IMR-90 (cell line): ENCODE measurements around the gene GRM8. TPM values are rescaled to one million over a fixed set of nuclear protein-coding genes. Genes with fewer than 3 reads are reported as not detected.

Experiments used
- ATAC-seq: fragments of 200-7000 bp; cut with Tn5 transposase; 2 replicates; pipeline ENCODE4 v1.9.1; 2020; ENCODE audit warnings: low read depth, mild to moderate bottlenecking, moderate library complexity
- BruUV-seq: library from RNA; stranded (reverse); fragments of 400-500 nt; replicated peaks from 2 replicates; lab custom pipeline; 2021; lab: Mats Ljungman, UMichigan
- CTCF ChIA-PET: fragments of 300-600 bp; formaldehyde crosslinking; extraction: SDS; loops from one replicate; lab custom pipeline; 2021; ENCODE audit warnings: antibody characterized with exemption; lab: Yijun Ruan, JAX
- POLR2A ChIA-PET: fragments of 300-600 bp; sonication (Branson Sonifier 250); formaldehyde crosslinking; loops from one replicate; lab custom pipeline; 2022; ENCODE audit warnings: antibody characterized with exemption; ENCODE audit not compliant: unreplicated experiment; lab: Charles Lee
- DNase-seq: peaks from one replicate; pipeline ENCODE4 v3.0.0; 2013
- H2AFZ ChIP-seq: replicated peaks from 2 replicates; pipeline ENCODE3; 2013; ENCODE audit warnings: low read length, mild to moderate bottlenecking; ENCODE audit not compliant: poor library complexity
- H2AK5ac ChIP-seq: 2 replicates; pipeline ENCODE4 v1.6.1; 2013; ENCODE audit warnings: low read depth, low read length, inconsistent platforms
- H2AK9ac ChIP-seq: replicated peaks from 2 replicates; pipeline ENCODE3; 2013; ENCODE audit warnings: mild to moderate bottlenecking, low read depth, low read length, moderate library complexity; ENCODE audit not compliant: poor library complexity
- H2BK120ac ChIP-seq: 2 replicates; pipeline ENCODE4 v1.6.1; 2013; ENCODE audit warnings: low read depth, low read length, inconsistent platforms
- H2BK15ac ChIP-seq: 3 replicates; pipeline ENCODE4 v1.6.1; 2013; ENCODE audit warnings: low read depth, low read length, inconsistent platforms
- H2BK20ac ChIP-seq: 2 replicates; pipeline ENCODE4 v1.6.1; 2013; ENCODE audit warnings: low read depth, mild to moderate bottlenecking, inconsistent platforms, low read length, moderate library complexity
- H2BK5ac ChIP-seq: 2 replicates; pipeline ENCODE4 v1.6.1; 2013; ENCODE audit warnings: mild to moderate bottlenecking, low read depth, low read length, inconsistent platforms; ENCODE audit not compliant: poor library complexity, severe bottlenecking
- H3K14ac ChIP-seq: replicated peaks from 2 replicates; pipeline ENCODE4 v1.6.1; 2013; ENCODE audit warnings: low read depth, low read length, inconsistent platforms
- H3K18ac ChIP-seq: 2 replicates; pipeline ENCODE4 v1.6.1; 2013; ENCODE audit warnings: low read depth, low read length, control low read depth
- H3K23ac ChIP-seq: 2 replicates; pipeline ENCODE4 v1.6.1; 2013; ENCODE audit warnings: low read depth, low read length, inconsistent platforms
- H3K27ac ChIP-seq: 2 replicates; pipeline ENCODE4 v1.5.1; 2013; ENCODE audit warnings: mild to moderate bottlenecking, control low read depth, low read length; ENCODE audit not compliant: insufficient read depth
- H3K27me3 ChIP-seq: 2 replicates; pipeline ENCODE4 v1.6.1; 2013; ENCODE audit warnings: low read length; ENCODE audit not compliant: control insufficient read depth, insufficient read depth
- H3K36me3 ChIP-seq: 2 replicates; pipeline ENCODE4 v1.6.1; 2013; ENCODE audit warnings: low read length, mixed read lengths; ENCODE audit not compliant: control insufficient read depth, insufficient read depth
- H3K4ac ChIP-seq: 2 replicates; pipeline ENCODE4 v1.6.1; 2013; ENCODE audit warnings: low read depth, low read length, inconsistent platforms
- H3K4me1 ChIP-seq: 2 replicates; pipeline ENCODE4 v1.6.1; 2013; ENCODE audit warnings: low read length, mixed read lengths; ENCODE audit not compliant: control insufficient read depth, insufficient read depth
- H3K4me2 ChIP-seq: 2 replicates; pipeline ENCODE4 v1.6.1; 2013; ENCODE audit warnings: low read depth, mild to moderate bottlenecking, control low read depth, low read length, moderate library complexity
- H3K4me3 ChIP-seq: 2 replicates; pipeline ENCODE4 v1.5.1; 2013; ENCODE audit warnings: low read depth, mild to moderate bottlenecking, control low read depth, low read length, moderate library complexity; ENCODE audit not compliant: insufficient read depth
- H3K56ac ChIP-seq: 2 replicates; pipeline ENCODE4 v1.6.1; 2013; ENCODE audit warnings: low read length, inconsistent platforms; ENCODE audit not compliant: insufficient read depth; ENCODE audit errors: extremely low read depth
- H3K79me1 ChIP-seq, 2 experiments: 2 replicates each; pipeline ENCODE4 v1.6.1; 2013; ENCODE audit warnings: low read length in 2 of 2, inconsistent platforms in 1 of 2, low read depth in 1 of 2
- H3K9ac ChIP-seq: 2 replicates; pipeline ENCODE4 v1.6.1; 2013; ENCODE audit warnings: low read depth, low read length, control low read depth
- H3K9me1 ChIP-seq: 2 replicates; pipeline ENCODE4 v1.6.1; 2013; ENCODE audit warnings: low read length, inconsistent platforms; ENCODE audit not compliant: insufficient read depth
- H3K9me3 ChIP-seq: 2 replicates; pipeline ENCODE4 v1.6.1; 2013; ENCODE audit warnings: low read length; ENCODE audit not compliant: control insufficient read depth, insufficient read depth
- H4K20me1 ChIP-seq: 2 replicates; pipeline ENCODE4 v1.6.1; 2013; ENCODE audit warnings: low read length, inconsistent platforms; ENCODE audit not compliant: insufficient read depth
- H4K5ac ChIP-seq: 2 replicates; pipeline ENCODE4 v1.6.1; 2013; ENCODE audit warnings: mild to moderate bottlenecking, low read depth, low read length, control low read depth
- H4K8ac ChIP-seq, 2 experiments: 2 replicates each; pipeline ENCODE4 v1.6.1; 2013; ENCODE audit warnings: low read depth in 2 of 2, low read length in 2 of 2, control low read depth in 1 of 2, inconsistent platforms in 1 of 2
- H4K91ac ChIP-seq: 2 replicates; pipeline ENCODE4 v1.6.1; 2013; ENCODE audit warnings: low read depth, low read length, inconsistent platforms; ENCODE audit not compliant: insufficient read depth
- BHLHE40 ChIP-seq: fragments of 150-350 bp; IDR thresholded peaks from 2 replicates; pipeline ENCODE4 v1.6.1; 2016; ENCODE audit warnings: mild to moderate bottlenecking, low read depth, low read length
- CEBPB ChIP-seq: IDR thresholded peaks from 2 replicates; pipeline ENCODE4 v1.6.1; 2012; ENCODE audit warnings: low read depth, low read length, improper control_type of control experiment
- CHD1 ChIP-seq: IDR thresholded peaks from 2 replicates; pipeline ENCODE4 v1.6.1; 2012; ENCODE audit warnings: low read depth, low read length, improper control_type of control experiment
- FOS ChIP-seq: fragments of 150-350 bp; IDR thresholded peaks from 2 replicates; pipeline ENCODE4 v1.6.1; 2016; ENCODE audit warnings: low read depth, low read length
- MAFK ChIP-seq: IDR thresholded peaks from 2 replicates; pipeline ENCODE4 v1.6.1; 2012; ENCODE audit warnings: low read depth, low read length, improper control_type of control experiment
- MAZ ChIP-seq: IDR thresholded peaks from 2 replicates; pipeline ENCODE4 v1.6.1; 2012; ENCODE audit warnings: low read depth, mild to moderate bottlenecking, low read length, improper control_type of control experiment, moderate library complexity, borderline replicate concordance
- MXI1 ChIP-seq: IDR thresholded peaks from 2 replicates; pipeline ENCODE4 v1.6.1; 2012; ENCODE audit warnings: low read depth, mild to moderate bottlenecking, low read length, moderate library complexity, borderline replicate concordance
- NFE2L2 ChIP-seq: fragments of 150-350 bp; IDR thresholded peaks from 2 replicates; pipeline ENCODE4 v1.6.1; 2016; ENCODE audit warnings: low read depth, mild to moderate bottlenecking, low read length
- POLR2A ChIP-seq: IDR thresholded peaks from 2 replicates; pipeline ENCODE4 v1.6.1; 2012; ENCODE audit warnings: mild to moderate bottlenecking, low read depth, low read length
- RAD21 ChIP-seq: IDR thresholded peaks from 2 replicates; pipeline ENCODE4 v1.6.1; 2012; ENCODE audit warnings: low read length, improper control_type of control experiment
- RCOR1 ChIP-seq: IDR thresholded peaks from 2 replicates; pipeline ENCODE4 v1.6.1; 2012; ENCODE audit warnings: mild to moderate bottlenecking, low read length, improper control_type of control experiment; ENCODE audit not compliant: insufficient replicate concordance
- RFX5 ChIP-seq: IDR thresholded peaks from 2 replicates; pipeline ENCODE4 v1.8.0; 2012; ENCODE audit warnings: low read depth, mild to moderate bottlenecking, low read length, moderate library complexity
- SMC3 ChIP-seq: fragments of 150-350 bp; IDR thresholded peaks from 2 replicates; pipeline ENCODE4 v1.6.1; 2016; ENCODE audit warnings: low read depth, mild to moderate bottlenecking, antibody characterized with exemption, low read length, moderate library complexity
- WGBS, 2 experiments: methylation state at CpG; one replicate each; pipeline versions ENCODE4 v1.1.5 to v1.1.7; 2013; ENCODE audit warnings: missing lambda C conversion rate in 2 of 2; ENCODE audit not compliant: insufficient read length in 1 of 2; ENCODE audit errors: extremely low coverage in 2 of 2; 5-methylcytosine and 5-hydroxymethylcytosine counted together
- dilution Hi-C: fragments of 300-500 bp; cut with HindIII; formaldehyde crosslinking; loops from one replicate; pipeline ENCODE4 v1.14.3; 2018; ENCODE audit warnings: low sequenced_read_pairs; ENCODE audit not compliant: unreplicated experiment
- in situ Hi-C: fragments of 300-500 bp; cut with MboI; formaldehyde crosslinking; loops from 3 replicates; pipeline ENCODE4 v1.14.3; 2019; ENCODE audit warnings: low sequenced_read_pairs, inconsistent platforms, mixed read lengths
- intact Hi-C: fragments of 100-400 bp; cut with micrococcal nuclease; formaldehyde crosslinking; loops from 2 replicates; pipeline ENCODE4 v1.10.0; 2022
- polyA plus RNA-seq, 3 experiments: library from polyadenylated mRNA; depleted of rRNA; stranded (reverse); fragments of >200 nt; gene quantifications; 2 replicates each; pipeline ENCODE4 v1.2.3, GENCODE V29; 2012; ENCODE audit warnings: low replicate concordance in 1 of 3
- total RNA-seq: library from RNA; depleted of rRNA; stranded (reverse); fragments of >200 nt; gene quantifications from 2 replicates; pipeline ENCODE4 v1.2.3, GENCODE V29; 2012
- TF ChIP-seq, protein P1 (sequence below): conservative IDR thresholded peaks from 2 replicates; pipeline ENCODE4 v1.5.1; 2012; ENCODE audit warnings: mild to moderate bottlenecking, low read depth, low read length, improper control_type of control experiment
- TF ChIP-seq, protein P2 (sequence below): fragments of 150-350 bp; IDR thresholded peaks from 2 replicates; pipeline ENCODE4 v1.6.1; 2017; ENCODE audit warnings: mild to moderate bottlenecking, antibody characterized with exemption, low read length, low read depth
- TF ChIP-seq, protein P3 (sequence below): fragments of 150-350 bp; IDR thresholded peaks from 2 replicates; pipeline ENCODE4 v1.6.1; 2016; ENCODE audit warnings: low read depth, mild to moderate bottlenecking, low read length, moderate library complexity, borderline replicate concordance

GRM8 gene
- total and polyA plus RNA-seq, 2 of the 4 experiments (the other 2 are of a cell fraction), result not detected

DNA sequence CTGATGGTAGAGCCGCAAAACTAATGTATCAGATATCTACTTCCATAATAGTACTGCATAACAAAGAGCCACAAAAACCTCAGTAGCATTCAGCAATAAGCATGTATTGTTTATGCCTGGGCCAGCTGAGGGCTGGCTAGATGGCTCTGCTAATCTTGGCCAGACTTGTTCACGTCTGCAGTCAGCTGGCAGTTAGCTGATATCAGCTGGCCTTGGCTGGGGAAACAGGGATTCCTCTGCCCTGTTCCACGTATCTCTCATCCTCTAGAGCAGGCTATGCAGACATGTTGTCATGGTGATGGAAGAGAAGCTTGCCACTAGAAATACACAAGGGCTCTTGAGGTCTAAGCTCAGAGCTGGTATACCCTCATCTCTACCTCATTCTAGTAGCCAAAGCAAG is 62.9 kb downstream of the GRM8 start:
- no peak overlapping the region for H3K4ac ChIP-seq
- no TSS peak for BruUV-seq
- no peak overlapping the region for H3K14ac ChIP-seq
- no peak overlapping the region for H3K4me2 ChIP-seq
- DNase-seq, result no peak
- no peak overlapping the region for H2AK5ac ChIP-seq
- H3K79me1 ChIP-seq, result no peaks in the 10 kb centered on the region
- no peak overlapping the region for H2BK20ac ChIP-seq
- intact Hi-C loops, result no loop called here
- H2BK15ac ChIP-seq, result no peak overlapping the region
- H3K23ac ChIP-seq, result no peak overlapping the region
- no peaks in the 10 kb centered on the region for H3K27me3 ChIP-seq
- H3K4me1 ChIP-seq, result no peaks in the 10 kb centered on the region
- no peak overlapping the region for H2AFZ ChIP-seq
- H3K56ac ChIP-seq, result no peak overlapping the region
- in situ Hi-C loops, result no loop called here
- no peaks in the 10 kb centered on the region for H3K9me1 ChIP-seq
- H3K36me3 ChIP-seq, result no peaks in the 10 kb centered on the region
- no peak for TF ChIP-seq NFE2L2
- no peak for TF ChIP-seq MAZ
- TF ChIP-seq, protein P1, sequence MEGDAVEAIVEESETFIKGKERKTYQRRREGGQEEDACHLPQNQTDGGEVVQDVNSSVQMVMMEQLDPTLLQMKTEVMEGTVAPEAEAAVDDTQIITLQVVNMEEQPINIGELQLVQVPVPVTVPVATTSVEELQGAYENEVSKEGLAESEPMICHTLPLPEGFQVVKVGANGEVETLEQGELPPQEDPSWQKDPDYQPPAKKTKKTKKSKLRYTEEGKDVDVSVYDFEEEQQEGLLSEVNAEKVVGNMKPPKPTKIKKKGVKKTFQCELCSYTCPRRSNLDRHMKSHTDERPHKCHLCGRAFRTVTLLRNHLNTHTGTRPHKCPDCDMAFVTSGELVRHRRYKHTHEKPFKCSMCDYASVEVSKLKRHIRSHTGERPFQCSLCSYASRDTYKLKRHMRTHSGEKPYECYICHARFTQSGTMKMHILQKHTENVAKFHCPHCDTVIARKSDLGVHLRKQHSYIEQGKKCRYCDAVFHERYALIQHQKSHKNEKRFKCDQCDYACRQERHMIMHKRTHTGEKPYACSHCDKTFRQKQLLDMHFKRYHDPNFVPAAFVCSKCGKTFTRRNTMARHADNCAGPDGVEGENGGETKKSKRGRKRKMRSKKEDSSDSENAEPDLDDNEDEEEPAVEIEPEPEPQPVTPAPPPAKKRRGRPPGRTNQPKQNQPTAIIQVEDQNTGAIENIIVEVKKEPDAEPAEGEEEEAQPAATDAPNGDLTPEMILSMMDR, result no peak
- TF ChIP-seq RFX5, result no peak
- no peak for TF ChIP-seq MXI1
- no peak for TF ChIP-seq RCOR1
- TF ChIP-seq SMC3, result no peak
- TF ChIP-seq, protein P2, sequence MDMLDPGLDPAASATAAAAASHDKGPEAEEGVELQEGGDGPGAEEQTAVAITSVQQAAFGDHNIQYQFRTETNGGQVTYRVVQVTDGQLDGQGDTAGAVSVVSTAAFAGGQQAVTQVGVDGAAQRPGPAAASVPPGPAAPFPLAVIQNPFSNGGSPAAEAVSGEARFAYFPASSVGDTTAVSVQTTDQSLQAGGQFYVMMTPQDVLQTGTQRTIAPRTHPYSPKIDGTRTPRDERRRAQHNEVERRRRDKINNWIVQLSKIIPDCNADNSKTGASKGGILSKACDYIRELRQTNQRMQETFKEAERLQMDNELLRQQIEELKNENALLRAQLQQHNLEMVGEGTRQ, result no peak
- no peak for TF ChIP-seq CEBPB
- TF ChIP-seq FOS, result no peak
- no peak for TF ChIP-seq POLR2A
- TF ChIP-seq MAFK, result no peak
- TF ChIP-seq, protein P3, sequence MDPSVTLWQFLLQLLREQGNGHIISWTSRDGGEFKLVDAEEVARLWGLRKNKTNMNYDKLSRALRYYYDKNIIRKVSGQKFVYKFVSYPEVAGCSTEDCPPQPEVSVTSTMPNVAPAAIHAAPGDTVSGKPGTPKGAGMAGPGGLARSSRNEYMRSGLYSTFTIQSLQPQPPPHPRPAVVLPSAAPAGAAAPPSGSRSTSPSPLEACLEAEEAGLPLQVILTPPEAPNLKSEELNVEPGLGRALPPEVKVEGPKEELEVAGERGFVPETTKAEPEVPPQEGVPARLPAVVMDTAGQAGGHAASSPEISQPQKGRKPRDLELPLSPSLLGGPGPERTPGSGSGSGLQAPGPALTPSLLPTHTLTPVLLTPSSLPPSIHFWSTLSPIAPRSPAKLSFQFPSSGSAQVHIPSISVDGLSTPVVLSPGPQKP, result no peak
- TF ChIP-seq BHLHE40, result no peak
- TF ChIP-seq CHD1, result no peak
- TF ChIP-seq RAD21, result no peak
- no peak overlapping the region for H3K27ac ChIP-seq
- H3K4me3 ChIP-seq, result no peak overlapping the region
- H4K91ac ChIP-seq, result no peak overlapping the region
- 0 out of 2 replicates have a peak, but pooled peaks cover 3% of the 10 kb centered on the region for H3K9me3 ChIP-seq
- CTCF ChIA-PET, result interaction anchor here (0.6 kb wide), 1 partner anchor 151 kb away, joined by 3 read pairs; no protein-coding TSS in a partner anchor
- no peak for ATAC-seq
- H2BK5ac ChIP-seq, result no peak overlapping the region
- dilution Hi-C loops, result no loop called here
- H4K8ac ChIP-seq, result no peak overlapping the region
- no peaks in the 10 kb centered on the region for H4K20me1 ChIP-seq
- WGBS, 2 experiments, result no CpG with 5 or more reads among the region's 3 CpGs
- no peak overlapping the region for H4K5ac ChIP-seq
- no peak overlapping the region for H3K18ac ChIP-seq
- no peak overlapping the region for H2BK120ac ChIP-seq
- H3K9ac ChIP-seq, result no peak overlapping the region
- POLR2A ChIA-PET, result no interaction called here
- no peak overlapping the region for H2AK9ac ChIP-seq
